ENCODE measurements around the gene SURF4. TPM values are rescaled to one million over a fixed set of nuclear protein-coding genes. Genes with fewer than 3 reads are reported as not detected.
"Not testable (repeated sequence)": the region's sequence is repeated elsewhere in the genome, so short reads cannot be mapped to it uniquely, and the experiment has no call there.

SURF4 gene
- total and polyA plus RNA-seq, 4 donors: 142 to 386 (median 217) TPM

DNA sequence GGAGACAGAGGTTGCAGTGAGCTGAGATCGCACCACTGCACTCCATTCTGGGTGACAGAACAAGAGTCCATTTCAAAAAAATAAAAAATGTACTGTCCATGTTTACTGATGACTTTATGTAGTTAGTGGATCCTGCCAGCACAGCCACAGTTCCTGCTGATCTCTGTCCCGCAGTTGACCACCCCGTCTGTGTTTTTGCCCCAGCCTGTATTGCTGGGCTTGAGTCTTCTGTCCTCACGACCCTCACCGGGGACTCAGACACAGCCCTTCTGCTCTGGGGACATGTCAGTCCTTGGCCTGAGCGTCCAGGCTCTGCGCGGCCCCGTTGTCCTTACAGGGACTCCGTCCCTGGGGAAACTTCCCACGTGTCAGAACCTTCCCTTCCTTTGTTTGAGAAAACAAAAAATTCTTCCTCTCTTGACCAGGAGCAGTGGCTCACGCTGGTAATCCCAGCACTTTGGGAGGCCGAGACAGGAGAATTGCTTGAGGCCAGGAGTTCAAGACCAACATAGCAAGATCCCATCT is 54.4 kb downstream of the SURF4 start:
- TF ChIP-seq TAF1 (conservative IDR thresholded peaks at IDR 0.05) (no peak), RXRA (IDR thresholded peaks at IDR 0.05) (no peak), HNF4A (conservative IDR thresholded peaks at IDR 0.05) (no peak), JUND (IDR thresholded peaks at IDR 0.05) (no peak), FOXA2 (IDR thresholded peaks at IDR 0.05) (no peak), SP1 (IDR thresholded peaks at IDR 0.05) (no peak), HNF4G (IDR thresholded peaks at IDR 0.05) (no peak)
- TF ChIP-seq, protein P1, sequence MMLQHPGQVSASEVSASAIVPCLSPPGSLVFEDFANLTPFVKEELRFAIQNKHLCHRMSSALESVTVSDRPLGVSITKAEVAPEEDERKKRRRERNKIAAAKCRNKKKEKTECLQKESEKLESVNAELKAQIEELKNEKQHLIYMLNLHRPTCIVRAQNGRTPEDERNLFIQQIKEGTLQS (IDR thresholded peaks at IDR 0.05): no peak
- TF ChIP-seq, protein P2, sequence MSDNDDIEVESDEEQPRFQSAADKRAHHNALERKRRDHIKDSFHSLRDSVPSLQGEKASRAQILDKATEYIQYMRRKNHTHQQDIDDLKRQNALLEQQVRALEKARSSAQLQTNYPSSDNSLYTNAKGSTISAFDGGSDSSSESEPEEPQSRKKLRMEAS (IDR thresholded peaks at IDR 0.05): no peak
- H3K27ac ChIP-seq (ENCODE audit: low read depth in 1 of 2, low read length in 2 of 2): no peak overlapping the region
- WGBS: 86% methylated on average over 13 of the region's 13 CpGs
- H3K4me1 ChIP-seq (ENCODE audit: control insufficient read depth in 4 of 4, insufficient read depth in 4 of 4, low read length in 3 of 4): no peaks in the 10 kb centered on the region
- H3K27me3 ChIP-seq (ENCODE audit: control insufficient read depth in 4 of 4, insufficient read depth in 4 of 4, low read length in 3 of 4): no peaks in the 10 kb centered on the region
- no peak for DNase-seq (ENCODE audit: low spot score)
- H3K36me3 ChIP-seq (ENCODE audit: control insufficient read depth in 4 of 4, insufficient read depth in 3 of 4, low read depth in 1 of 4, low read length in 3 of 4): no peaks in the 10 kb centered on the region
- no peaks in the 10 kb centered on the region for H3K9me3 ChIP-seq (ENCODE audit: control insufficient read depth in 4 of 4, low read length in 3 of 4)
- H3K9ac ChIP-seq (ENCODE audit: low read depth in 1 of 2, low read length in 2 of 2): no peak overlapping the region
- no peak overlapping the region for H3K4me3 ChIP-seq (ENCODE audit: low read depth in 1 of 3, low read length in 3 of 3)

DNA sequence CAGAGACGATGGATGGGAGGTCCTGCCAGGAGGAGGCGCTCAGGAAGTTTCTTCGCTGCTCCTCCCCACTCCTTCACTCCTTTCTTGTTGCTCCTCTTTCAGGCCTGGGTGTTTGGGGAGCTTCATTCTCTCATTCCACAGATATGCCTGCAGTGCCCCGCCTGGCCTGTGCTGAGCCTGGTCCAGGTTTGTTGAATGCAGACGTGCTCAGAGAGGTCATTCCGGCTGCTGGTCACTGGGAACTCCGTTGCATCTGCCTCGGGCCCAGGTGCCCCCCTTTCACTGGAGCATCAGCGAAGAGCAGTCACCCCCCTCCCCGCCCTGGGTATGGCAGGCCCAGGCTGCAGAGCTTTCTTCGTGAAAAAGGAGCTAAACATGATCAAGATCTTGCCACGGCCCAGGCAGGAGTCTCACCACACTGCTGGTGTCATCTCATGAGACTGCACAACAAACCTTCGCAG is 55.4 kb downstream of the SURF4 start:
- Histone ChIP-seq H3K9me3 (ENCODE audit: control insufficient read depth in 4 of 4, low read length in 3 of 4) (no peaks in the 10 kb centered on the region), H3K27ac (ENCODE audit: low read depth in 1 of 2, low read length in 2 of 2) (no peak overlapping the region), H3K4me3 (ENCODE audit: low read depth in 1 of 3, low read length in 3 of 3) (no peak overlapping the region), H3K9ac (ENCODE audit: low read depth in 1 of 2, low read length in 2 of 2) (no peak overlapping the region), H3K36me3 (ENCODE audit: control insufficient read depth in 4 of 4, insufficient read depth in 3 of 4, low read depth in 1 of 4, low read length in 3 of 4) (no peaks in the 10 kb centered on the region), H3K27me3 (ENCODE audit: control insufficient read depth in 4 of 4, insufficient read depth in 4 of 4, low read length in 3 of 4) (no peaks in the 10 kb centered on the region), H3K4me1 (ENCODE audit: control insufficient read depth in 4 of 4, insufficient read depth in 4 of 4, low read length in 3 of 4) (no peaks in the 10 kb centered on the region)
- WGBS: 90% methylated on average over 13 of the region's 13 CpGs
- TF ChIP-seq GABPA (IDR thresholded peaks at IDR 0.05 in 1 of 2, conservative IDR thresholded peaks at IDR 0.05 in 1 of 2): no peak
- TF ChIP-seq RAD21 (IDR thresholded peaks at IDR 0.05): no peak
- TF ChIP-seq RXRA (IDR thresholded peaks at IDR 0.05): no peak
- no peak for TF ChIP-seq JUND (IDR thresholded peaks at IDR 0.05)
- TF ChIP-seq, protein P1 (IDR thresholded peaks at IDR 0.05): no peak
- TF ChIP-seq, protein P3, sequence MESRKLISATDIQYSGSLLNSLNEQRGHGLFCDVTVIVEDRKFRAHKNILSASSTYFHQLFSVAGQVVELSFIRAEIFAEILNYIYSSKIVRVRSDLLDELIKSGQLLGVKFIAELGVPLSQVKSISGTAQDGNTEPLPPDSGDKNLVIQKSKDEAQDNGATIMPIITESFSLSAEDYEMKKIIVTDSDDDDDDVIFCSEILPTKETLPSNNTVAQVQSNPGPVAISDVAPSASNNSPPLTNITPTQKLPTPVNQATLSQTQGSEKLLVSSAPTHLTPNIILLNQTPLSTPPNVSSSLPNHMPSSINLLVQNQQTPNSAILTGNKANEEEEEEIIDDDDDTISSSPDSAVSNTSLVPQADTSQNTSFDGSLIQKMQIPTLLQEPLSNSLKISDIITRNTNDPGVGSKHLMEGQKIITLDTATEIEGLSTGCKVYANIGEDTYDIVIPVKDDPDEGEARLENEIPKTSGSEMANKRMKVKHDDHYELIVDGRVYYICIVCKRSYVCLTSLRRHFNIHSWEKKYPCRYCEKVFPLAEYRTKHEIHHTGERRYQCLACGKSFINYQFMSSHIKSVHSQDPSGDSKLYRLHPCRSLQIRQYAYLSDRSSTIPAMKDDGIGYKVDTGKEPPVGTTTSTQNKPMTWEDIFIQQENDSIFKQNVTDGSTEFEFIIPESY (IDR thresholded peaks at IDR 0.05): no peak
- TF ChIP-seq YY1 (IDR thresholded peaks at IDR 0.05): no peak
- TF ChIP-seq TAF1 (conservative IDR thresholded peaks at IDR 0.05): no peak
- no peak for TF ChIP-seq FOXA1 (IDR thresholded peaks at IDR 0.05)
- TF ChIP-seq, protein P2 (IDR thresholded peaks at IDR 0.05): no peak
- no peak for TF ChIP-seq HNF4G (IDR thresholded peaks at IDR 0.05)
- TF ChIP-seq NR2F2 (IDR thresholded peaks at IDR 0.05): no peak
- no peak for TF ChIP-seq HNF4A (conservative IDR thresholded peaks at IDR 0.05)
- TF ChIP-seq EGR1 (IDR thresholded peaks at IDR 0.05; ENCODE audit: low read depth in 2 of 2): no peak
- TF ChIP-seq, protein P4, sequence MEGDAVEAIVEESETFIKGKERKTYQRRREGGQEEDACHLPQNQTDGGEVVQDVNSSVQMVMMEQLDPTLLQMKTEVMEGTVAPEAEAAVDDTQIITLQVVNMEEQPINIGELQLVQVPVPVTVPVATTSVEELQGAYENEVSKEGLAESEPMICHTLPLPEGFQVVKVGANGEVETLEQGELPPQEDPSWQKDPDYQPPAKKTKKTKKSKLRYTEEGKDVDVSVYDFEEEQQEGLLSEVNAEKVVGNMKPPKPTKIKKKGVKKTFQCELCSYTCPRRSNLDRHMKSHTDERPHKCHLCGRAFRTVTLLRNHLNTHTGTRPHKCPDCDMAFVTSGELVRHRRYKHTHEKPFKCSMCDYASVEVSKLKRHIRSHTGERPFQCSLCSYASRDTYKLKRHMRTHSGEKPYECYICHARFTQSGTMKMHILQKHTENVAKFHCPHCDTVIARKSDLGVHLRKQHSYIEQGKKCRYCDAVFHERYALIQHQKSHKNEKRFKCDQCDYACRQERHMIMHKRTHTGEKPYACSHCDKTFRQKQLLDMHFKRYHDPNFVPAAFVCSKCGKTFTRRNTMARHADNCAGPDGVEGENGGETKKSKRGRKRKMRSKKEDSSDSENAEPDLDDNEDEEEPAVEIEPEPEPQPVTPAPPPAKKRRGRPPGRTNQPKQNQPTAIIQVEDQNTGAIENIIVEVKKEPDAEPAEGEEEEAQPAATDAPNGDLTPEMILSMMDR (IDR thresholded peaks at IDR 0.05; ENCODE audit: low read depth, low read length, missing input control): no peak
- DNase-seq (ENCODE audit: low spot score): no peak

DNA sequence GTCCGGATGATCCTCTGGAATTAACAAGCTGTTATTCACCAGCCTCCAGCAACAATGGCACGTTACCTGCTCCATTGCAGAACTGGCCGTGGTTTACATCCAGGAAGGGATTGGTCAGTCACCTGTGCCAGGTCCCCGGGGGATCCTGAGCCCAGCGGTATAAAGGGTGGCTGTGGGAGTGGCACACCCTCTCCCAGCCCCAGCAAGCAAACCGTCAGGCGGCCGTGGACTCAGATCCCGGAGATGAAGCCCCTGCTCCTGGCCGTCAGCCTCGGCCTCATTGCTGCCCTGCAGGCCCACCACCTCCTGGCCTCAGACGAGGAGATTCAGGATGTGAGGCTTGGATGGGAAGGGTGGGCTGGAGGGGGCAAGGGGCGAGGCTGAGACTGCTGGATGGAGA is 58.3 kb downstream of the SURF4 start:
- DNase-seq (ENCODE audit: low spot score); H3K27ac ChIP-seq (ENCODE audit: low read depth in 1 of 2, low read length in 2 of 2); H3K4me1 ChIP-seq (ENCODE audit: control insufficient read depth in 4 of 4, insufficient read depth in 4 of 4, low read length in 3 of 4); H3K9ac ChIP-seq (ENCODE audit: low read depth in 1 of 2, low read length in 2 of 2); H3K36me3 ChIP-seq (ENCODE audit: control insufficient read depth in 4 of 4, insufficient read depth in 3 of 4, low read depth in 1 of 4, low read length in 3 of 4); H3K9me3 ChIP-seq (ENCODE audit: control insufficient read depth in 4 of 4, low read length in 3 of 4); H3K27me3 ChIP-seq (ENCODE audit: control insufficient read depth in 4 of 4, insufficient read depth in 4 of 4, low read length in 3 of 4); H3K4me3 ChIP-seq (ENCODE audit: low read depth in 1 of 3, low read length in 3 of 3): not testable (repeated sequence)
- 85% methylated on average over 13 of the region's 13 CpGs for WGBS
